HG03064 (cell line): ENCODE results near the gene COA5.
"Not testable (repeated sequence)": the region's sequence is repeated elsewhere in the genome, so short reads cannot be mapped to it uniquely, and the experiment has no call there.

Source experiments
- ATAC-seq: cut with Tn5 transposase; IDR thresholded peaks from one replicate; pipeline ENCODE4 v1.9.1; 2021; ENCODE audit warnings: low read depth; ENCODE audit not compliant: unreplicated experiment

The COA5 gene

DNA sequence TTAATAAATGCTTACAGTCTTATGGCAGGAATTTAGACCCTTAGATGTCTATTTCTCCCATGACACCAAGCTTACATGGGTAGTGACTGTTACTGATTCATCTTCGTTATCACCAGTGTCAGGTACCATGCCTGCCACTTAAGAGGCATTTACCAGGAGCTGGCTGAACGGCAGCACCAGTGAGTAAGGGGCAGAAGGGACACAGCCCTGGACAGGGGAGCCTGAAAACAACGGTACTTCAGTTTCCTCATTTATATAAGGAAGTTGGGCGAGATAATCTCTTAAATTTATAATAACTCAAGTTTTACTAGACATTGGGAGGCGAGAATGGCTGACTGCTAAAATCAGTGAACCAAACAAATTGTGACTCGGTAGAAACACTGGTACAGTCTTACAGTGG is 1.2 kb downstream of the COA5 start:
- ATAC-seq, result no peak

DNA sequence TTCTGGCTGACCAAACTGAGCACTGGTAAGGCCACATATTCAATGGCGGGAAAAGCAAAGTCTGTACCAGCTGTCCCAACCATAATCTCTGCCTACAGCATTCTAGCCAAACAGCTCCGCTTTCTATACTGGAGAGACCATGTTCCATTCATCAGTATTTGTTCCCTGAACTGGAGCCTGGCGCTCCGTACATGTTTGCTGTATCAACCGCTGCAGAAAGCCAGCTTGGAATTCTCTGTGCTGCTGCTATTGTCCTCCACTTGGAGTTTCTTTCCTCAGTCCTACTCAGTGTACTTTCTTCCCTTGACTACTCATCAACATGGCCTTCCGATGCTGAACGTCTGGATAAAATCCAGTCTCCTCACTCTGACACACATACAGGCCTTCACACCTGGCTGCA is 1.9 kb downstream of the COA5 start:
- no peak for ATAC-seq

DNA sequence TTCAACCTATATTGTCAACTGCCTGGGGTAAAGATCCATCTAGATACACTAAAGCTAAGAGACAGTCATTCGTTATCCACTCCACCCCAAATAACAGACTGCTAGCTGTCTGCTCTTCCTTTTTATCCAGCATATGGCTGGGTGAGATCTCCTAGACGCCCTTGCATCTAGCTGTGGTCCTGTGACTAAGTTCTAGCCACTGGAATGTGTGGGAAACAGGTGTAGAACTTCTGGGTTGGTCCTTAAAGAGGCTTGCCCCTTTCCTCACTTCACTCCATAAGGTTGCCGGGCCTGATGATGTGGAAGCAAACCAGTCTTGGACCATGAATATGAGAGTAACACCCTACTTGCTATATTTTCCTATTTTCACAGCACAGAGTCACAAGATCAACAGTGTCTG is 3.2 kb downstream of the COA5 start:
- no peak for ATAC-seq

DNA sequence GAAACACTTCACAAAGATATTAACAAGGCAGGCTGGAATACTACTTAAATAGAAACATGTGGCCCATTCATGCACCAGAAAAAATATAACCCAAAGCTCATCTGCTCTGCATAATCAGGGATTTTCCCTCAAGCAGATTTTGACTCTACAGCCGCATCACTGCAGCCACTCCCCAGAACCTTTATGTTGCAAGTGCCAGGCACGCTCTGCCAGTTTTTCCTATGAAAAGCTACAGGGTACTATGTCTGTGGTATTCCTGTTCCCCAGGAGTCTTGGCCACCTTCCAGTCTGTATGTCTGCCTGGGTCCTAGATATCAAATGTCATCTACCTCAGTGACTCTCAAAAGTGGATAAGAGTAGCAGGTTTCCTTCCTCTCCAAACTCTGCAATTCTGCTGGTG is 3.8 kb downstream of the COA5 start:
- no peak for ATAC-seq

DNA sequence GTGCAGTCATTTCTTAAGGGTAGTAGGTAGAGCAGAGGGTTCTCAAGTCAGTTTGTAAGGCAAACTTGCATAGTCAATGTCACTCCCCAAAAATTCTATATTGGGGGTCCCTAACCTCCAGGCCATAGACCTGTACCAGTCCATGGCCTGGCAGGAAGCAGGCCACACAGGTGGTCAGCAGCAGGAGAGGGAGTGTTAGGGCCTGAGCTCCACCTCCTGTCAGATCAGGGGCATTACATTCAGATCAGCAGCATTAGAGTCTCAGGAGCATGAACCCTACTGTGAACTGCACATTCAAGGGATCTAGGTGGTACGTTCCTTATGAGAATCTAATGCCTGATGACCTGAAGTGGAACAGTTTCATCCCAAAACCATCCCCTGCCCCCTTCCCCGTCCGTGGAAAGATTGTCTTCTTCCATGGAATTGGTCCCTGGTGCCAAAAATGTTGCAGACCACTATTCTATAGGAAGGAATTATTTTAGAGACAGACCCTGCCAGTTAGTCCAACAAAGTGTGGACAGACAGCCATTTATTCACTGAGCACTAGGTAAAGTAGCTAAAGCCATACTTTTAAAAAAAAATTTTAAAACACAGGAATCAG is 6.7 kb downstream of the COA5 start:
- ATAC-seq, result no peak

DNA sequence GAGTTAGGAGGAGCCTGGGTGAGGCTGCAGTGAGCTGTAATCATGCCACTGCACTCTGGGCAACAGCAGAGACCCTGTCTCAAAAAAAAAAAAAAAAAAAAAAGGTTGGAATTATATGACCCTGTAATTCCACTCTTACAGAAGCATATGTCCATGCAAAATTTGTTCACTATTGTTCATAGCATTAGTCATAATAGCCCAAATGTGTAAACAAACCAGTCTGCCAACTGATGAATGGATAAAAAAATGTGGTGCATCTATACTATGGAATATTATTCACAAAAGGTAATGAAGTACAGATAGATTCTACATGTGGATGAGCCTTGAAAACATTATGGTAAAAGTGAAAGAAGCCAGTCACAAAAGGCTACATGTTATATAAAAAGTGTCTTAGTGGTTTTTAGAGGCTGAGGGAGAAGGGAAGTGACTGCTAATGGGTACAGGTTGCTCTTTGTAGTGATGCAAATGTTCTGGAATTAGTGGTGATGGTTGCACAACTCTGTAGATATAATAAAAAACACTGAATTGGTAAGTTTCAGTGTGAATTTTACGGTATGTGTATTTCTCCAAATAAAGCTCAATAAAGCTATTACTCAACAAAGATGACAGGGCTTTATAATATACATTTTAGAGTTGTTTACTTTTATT is 9.4 kb downstream of the COA5 start:
- ATAC-seq, result no peak

DNA sequence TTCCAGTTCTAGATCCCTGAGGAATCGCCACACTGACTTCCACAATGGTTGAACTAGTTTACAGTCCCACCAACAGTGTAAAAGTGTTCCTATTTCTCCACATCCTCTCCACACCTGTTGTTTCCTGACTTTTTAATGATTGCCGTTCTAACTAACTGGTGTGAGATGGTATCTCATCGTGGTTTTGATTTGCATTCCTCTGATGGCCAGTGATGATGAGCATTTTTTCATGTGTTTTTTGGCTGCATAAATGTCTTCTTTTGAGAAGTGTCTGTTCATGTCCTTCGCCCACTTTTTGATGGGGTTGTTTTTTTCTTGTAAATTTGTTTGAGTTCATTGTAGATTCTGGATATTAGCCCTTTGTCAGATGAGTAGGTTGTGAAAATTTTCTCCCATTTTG is 13.6 kb downstream of the COA5 start:
- not testable (repeated sequence) for ATAC-seq

DNA sequence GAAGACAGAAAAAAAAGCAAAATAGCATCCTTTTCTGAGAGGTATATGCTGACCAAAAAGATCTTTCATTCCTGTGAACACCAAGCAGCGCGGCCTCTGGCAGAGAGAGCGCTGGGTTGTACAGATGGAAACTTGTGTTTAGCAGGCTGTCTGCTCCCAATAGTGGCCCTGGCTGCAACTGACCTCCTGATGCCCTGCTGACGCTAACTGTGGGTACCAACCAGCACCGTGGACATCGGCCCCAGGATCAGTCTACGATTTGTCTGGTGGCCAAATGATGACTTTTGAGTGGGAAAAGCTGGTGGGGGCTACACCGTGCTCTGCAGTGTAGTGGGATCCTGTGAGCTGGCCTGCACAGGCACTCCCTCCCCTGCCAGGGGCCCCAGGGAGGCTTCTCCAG is 15.7 kb downstream of the COA5 start:
- ATAC-seq, result no peak

DNA sequence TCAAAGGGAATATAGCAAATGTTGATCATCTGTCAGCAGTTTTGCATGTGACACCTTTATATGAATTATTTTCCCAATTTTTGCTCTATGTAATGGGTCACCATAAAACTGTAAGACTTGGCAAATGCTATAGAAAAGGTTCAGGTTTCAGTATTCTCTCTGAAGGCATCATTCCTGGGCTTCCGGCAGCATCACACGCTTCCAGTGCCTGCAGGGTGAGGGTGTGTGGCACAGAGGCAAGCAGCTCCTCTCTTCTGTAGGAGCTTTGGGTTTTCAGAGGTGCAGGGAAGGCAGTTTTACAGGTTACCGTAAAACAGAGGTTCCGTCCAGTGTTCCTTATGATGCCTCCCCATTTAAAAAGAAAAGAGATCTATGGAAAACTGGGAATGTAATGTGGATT is 18.8 kb downstream of the COA5 start:
- no peak for ATAC-seq

DNA sequence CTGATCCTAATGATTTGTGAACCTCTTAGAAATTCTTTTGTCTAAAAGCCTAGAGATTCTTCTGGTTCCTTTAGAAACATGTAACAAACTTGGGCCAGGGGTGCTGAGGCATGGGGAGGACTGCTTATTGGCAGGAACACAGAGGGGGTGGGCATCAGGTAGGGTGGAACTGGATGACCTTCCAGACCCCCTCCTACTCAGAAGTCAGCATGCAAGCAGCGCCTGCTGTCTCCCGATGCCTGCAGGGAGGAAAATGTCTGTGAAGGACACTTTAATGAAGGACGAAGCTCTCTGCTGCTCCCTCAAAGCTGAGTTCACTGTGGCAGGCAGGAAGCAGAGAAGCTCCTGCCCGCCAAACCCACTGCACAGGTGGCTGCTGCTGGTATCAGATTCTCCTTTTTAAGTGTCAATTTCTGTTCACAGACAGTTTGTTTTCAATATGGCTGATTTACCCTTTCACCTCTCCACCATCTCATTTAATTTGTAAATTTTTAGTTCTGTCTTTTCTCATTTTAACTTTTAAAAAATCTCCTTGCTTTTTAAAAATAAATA is 19.4 kb downstream of the COA5 start:
- no peak for ATAC-seq

DNA sequence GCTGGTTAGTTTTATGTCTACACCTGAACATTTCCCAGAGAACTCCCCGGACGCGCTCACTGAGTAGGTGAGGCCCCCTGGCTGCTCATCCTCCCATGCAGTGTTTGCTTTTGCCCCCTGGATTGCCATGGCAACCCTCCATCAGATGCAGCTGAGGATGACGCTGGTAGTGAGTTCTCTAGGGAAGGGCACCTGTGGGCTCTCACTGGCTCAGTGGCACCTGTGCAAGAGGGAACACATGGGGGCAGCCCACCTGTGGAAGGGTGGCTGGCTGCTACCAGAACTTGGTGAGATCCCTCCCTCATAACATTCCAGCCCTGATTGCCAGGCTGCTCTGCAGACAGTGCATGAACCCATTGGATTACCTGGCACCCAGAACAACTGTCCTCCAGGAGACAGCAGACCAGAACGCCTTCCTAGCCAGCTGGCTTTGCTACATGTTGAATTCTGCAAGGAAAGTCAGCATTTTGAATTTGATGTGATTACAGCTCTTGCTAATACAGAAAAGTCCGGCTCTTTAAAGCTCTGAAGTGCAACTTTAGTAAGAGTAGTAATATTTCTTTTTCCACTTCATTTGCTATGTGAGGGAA is 21.7 kb downstream of the COA5 start:
- ATAC-seq, result no peak

DNA sequence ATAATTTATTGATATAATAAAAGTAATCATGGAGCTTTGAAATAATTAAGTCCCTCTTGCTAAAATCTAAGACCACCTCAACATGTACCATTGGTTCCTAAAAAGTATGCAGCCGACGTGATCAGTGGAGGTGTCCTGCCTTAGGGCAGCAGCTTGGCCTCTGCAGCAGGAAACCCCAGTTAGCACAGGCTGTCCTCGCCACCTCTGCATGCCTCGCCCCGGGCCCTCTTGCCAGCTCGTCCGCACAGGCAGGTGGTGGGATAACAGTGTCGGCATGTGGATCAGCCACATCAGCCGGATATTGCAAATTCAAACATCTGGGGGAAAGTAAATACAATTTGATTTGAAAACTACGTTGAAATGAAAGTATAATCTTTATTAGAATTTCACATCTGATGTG is 22.9 kb downstream of the COA5 start:
- ATAC-seq, result no peak

DNA sequence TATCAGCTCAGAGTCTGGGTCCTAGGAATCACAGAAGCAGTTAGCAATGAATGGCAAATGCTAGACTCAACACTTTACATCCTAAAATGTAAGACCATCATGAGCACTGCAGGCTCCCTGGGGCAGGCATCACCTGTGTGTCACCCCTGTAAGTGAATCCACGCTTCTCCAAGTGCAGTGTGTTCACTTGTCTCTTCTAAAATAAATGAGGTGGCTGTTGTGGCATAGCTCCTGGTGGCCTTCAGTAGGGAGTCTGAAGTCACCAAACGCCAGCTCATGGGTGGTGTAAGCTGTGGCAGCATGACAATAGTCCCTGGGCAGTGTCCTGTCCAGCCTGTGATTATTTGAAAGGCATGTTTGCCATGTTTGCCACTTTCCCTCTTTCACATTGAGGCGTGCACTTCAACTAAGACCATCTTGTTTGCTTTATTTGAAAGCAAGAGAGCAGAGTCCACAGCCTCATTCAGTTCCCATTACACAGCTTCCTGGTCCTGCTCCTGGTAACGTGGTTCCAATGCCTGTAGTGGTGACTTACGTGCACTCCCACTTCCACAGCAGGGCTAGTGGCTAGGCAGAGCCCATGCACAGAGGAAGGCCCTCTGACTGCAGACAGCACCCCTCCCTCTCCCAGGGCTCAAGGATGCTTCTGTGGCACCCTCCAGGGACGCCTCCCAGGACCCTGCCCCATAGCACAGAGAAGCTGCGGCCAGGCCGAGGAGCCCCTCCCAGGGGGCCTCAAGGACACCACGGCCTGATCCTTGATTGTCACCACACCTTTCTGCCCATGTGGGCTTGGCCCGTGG is 24.3 kb downstream of the COA5 start:
- no peak for ATAC-seq

DNA sequence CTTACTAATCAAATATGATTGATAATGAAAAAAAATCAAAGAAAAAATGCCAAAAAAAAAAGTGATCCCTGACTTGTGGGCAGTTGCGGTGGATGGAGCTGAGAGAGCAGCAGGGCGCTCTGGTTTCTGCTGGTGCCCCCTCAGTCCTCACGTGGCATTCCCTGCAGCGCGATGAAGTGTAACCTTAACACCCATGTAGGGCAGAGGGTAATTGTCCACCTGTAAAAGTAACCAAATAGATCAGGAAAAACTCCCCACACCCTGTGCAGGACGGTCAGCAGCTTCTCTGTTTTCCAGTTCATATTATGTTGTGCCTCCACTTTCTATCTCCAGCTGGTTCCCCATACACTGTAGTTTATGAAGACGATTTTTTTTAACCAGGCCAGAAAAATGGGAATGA is 25.0 kb downstream of the COA5 start:
- ATAC-seq, result no peak

DNA sequence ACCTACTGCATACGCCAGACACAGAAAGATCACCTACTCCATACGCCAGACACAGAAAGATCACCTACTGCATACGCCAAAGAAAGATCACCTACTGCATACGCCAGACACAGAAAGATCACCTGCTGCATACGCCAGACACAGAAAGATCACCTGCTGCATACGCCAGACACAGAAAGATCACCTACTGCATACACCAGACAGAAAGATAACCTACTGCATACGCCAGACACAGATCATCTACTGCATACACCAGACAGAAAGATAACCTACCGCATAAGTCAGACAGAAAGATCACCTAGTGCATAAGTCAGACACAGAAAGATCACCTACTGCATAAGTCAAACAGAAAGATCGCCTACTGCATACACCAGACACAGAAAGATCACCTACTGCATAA is 25.8 kb downstream of the COA5 start:
- ATAC-seq, result no peak

DNA sequence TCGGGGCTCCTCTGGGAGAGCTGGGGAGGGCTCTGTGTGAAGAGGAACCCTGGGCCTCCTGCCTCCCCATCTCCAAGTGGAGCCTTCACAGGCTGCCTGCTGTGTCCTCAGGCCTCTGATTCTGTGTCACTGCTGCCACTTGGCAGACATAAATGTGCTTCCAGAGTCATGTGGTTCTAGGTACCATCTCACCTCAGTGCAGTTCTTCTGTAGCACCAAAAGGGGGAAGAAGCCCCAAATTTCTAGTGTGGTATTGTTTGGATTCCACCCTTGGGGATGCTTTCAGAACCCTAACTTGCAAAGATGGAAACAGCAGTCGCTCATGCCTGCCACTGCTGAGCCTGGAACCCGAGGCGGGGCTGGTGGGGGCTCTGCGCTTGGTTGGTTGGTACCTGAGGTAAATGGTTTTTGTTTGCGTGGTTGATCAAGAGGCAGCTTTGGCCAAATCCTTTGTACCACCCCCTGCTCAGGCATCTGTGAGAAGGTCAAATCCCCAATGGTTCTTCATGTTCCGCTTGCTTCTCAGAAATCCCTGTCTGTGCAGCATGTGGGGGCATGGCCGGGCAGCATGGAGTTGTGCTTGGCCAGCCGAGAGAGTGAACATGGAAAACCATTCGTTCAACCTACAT is 27.5 kb downstream of the COA5 start:
- no peak for ATAC-seq

DNA sequence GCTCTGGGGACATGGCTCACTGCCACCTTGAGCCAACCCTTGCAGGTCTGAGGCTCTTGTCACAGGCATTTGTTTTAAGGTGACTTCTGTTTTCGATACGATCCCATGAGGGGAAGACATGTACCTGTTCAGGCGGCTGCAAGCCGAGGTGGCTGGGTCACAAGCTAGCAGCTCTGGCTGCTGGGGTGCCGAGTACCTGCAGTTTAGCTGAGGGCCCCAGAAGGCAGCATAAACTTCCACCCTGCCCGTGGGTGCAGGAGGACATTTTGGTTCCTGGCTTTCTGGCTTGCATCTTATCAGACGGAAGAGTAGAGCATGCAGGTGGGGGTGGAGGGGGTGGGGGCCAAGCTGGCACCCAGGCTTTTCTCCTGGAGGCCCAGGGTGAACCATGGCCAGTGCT is 28.4 kb downstream of the COA5 start:
- ATAC-seq, result no peak

DNA sequence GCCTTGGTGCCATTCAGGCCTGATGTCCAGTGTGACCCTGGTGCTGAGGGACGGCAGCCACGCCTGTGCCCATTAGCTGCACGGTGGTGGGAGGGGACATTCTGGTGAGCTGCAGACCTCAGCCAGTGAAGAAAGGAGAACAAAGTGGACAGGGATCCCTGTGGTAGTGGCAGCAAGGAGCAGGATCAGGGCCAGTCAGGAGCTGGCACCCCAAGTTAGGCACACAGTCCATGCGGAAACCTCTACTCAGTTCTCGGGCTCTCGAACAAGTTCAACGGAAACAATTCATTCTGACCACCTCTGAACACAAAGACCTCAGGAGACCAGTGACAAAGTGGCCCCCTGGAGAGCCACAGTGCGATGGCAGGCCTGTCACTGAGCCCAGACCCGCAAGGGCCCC is 30.1 kb downstream of the COA5 start:
- no peak for ATAC-seq

DNA sequence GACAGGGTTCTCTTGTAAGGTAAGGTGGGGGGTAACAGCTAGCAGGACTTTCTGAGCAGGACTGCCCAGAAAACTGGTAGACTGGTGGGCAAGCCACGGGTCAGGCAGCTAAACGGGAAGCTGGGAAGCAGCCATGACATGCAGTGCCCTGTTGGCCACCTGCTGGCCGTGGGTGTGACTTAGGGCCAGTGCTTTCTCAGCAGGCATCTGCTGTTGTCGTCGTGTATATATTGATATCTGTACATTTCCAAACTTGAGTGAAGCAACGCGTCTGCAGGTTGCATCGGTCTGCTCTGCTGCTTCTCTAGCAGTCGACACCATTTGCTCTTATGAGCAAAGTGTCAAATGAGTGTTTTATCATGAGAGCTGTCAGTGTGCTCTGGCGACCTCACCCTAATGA is 31.0 kb downstream of the COA5 start:
- ATAC-seq, result no peak

DNA sequence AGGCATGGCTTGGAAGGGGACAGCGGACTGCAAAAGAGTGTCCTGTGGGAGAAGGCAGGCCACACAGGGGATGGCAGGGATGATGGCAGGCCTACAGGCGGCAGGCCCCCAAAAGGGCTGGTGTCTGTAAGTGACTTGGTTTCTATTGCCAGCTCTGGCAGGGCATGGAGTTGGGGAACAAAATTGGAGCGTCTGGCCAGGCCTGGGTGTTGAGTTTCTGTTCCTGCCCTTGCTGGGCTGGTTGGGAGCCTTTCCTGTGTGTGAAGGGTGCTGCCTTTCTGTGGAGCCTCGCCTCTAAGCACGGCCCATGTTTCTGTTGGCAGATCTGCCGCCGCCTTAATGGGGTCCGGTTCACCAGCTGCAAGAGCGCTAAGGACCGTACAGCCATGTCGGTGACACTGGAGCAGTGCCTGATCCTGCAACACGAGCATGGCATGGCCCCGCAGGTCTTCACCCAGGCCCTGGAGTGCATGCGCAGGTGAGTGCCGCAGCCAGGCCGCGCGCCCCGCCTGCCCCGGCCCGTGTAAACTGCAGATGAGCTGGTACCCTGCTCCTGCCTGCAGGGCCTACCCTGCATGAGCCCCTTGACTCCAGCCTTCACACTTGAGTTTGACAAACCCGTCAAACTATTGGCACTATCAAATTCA is 31.5 kb downstream of the COA5 start:
- ATAC-seq, result no peak
